WI38 (cell line): Measurements from ENCODE around the gene VTI1A.

Experiments
- H3K4me3 ChIP-seq: 2 replicates; pipeline ENCODE4 v1.5.1; 2011; ENCODE audit warnings: low read depth, mild to moderate bottlenecking, control low read depth, low read length
- CTCF ChIP-seq: IDR thresholded peaks from 2 replicates; pipeline ENCODE4 v1.5.1; 2012; ENCODE audit warnings: low read depth, mild to moderate bottlenecking, control low read depth, low read length

Gene VTI1A

GRCh38 chr10:112715581-112715980 is 268.6 kb downstream of the VTI1A start:
- TF ChIP-seq CTCF = no peak
- H3K4me3 ChIP-seq = no peak overlapping the region

DNA sequence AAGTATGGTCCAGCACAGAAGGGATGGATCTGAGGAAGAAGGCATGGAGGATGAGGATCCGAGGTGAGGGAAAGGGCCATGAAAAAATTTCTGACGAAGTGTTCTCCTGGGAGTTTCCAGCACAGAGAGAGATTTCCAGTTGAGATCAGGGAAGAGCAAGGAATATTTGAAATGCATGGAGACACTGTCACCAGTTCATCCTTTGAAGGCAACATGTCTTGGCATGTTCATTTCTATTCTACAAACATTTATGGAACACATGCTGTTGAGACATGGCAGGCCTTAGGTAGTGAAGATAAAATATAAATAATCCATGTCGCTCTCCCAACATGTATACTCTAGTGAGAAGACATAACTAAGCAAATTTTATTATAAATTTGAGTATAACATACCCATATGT is 269.1 kb downstream of the VTI1A start:
- no peak for TF ChIP-seq CTCF
- no peak overlapping the region for H3K4me3 ChIP-seq

- no peak for TF ChIP-seq CTCF
- no peak overlapping the region for H3K4me3 ChIP-seq
Observed at GRCh38 chr10:112716924-112717413, 270.0 kb downstream of the VTI1A start.

DNA sequence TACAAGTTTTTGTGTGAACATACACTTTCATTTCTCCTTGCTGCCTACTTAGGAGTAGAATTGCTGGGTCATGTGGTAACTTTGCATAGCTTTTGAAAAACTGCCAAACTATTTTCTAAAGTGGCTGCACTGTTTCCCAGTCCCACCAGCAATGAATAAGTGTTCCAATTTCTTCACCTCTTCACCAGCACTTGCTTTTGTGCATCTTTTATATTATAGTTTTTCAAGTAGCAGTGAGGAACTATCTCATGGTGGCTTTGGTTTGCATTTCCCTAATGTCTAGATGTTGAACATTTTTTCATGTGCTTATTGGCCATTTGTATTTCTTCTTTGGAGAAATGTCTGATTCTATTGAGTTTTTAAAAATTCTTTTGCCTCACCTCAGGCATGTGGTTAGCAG is 273.2 kb downstream of the VTI1A start:
- no peak overlapping the region for H3K4me3 ChIP-seq
- no peak for TF ChIP-seq CTCF

- H3K4me3 ChIP-seq = no peak overlapping the region
- TF ChIP-seq CTCF = peak; percentile 9; the same call in 1 of the 2 replicates
Observed at GRCh38 chr10:112721080-112721698, 274.2 kb downstream of the VTI1A start.

- TF ChIP-seq CTCF = no peak
- H3K4me3 ChIP-seq = no peak overlapping the region
Observed at GRCh38 chr10:112722758-112723157, 275.7 kb downstream of the VTI1A start.

DNA sequence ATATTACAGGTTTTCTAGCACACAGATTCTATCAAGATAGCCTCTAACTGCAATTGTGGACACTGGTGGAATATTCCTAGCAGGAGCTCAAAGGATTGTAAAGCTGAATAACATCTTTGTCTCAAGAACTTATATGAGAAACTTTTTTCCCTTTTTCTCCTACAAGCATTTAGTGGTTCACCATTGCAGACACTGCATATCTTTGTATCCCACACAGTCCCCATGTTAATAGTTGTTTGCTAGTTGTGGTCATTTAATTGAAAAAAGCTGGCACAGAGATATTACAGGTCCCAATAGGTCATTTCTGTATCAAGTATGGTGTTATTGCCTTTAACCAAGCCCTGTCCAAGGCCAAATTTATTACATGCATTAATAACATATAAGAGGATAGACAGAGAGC is 276.9 kb downstream of the VTI1A start:
- no peak overlapping the region for H3K4me3 ChIP-seq
- TF ChIP-seq CTCF = no peak
